HG02970 (cell line): Measurements from ENCODE around the gene TAF6.

Experiments used
- ATAC-seq: cut with Tn5 transposase; IDR thresholded peaks from one replicate; pipeline ENCODE4 v1.9.1; 2021; ENCODE audit warnings: mild to moderate bottlenecking, moderate library complexity, moderate number of reproducible peaks; ENCODE audit not compliant: unreplicated experiment, low FRiP score

TAF6 gene

GRCh38 chr7:100119072-100119969 is at the start of gene TAF6, which contains the start of gene CNPY4:
Gene TAF6 (minus strand): TSS chr7:100119358. CDS start chr7:100114209, 5,149 bp downstream.
Gene CNPY4 (plus strand): TSS chr7:100119634. CDS start chr7:100119745, 111 bp downstream.
- ATAC-seq: peak; percentile 73

- no peak for ATAC-seq
Observed at GRCh38 chr7:100167912-100168323, 48.8 kb upstream of the TAF6 start.

- no peak for ATAC-seq
Observed at GRCh38 chr7:100166970-100167911, 48.1 kb upstream of the TAF6 start.

GRCh38 chr7:100166317-100166940 is 47.3 kb upstream of the TAF6 start:
- no peak for ATAC-seq

GRCh38 chr7:100163871-100164270 is 44.7 kb upstream of the TAF6 start:
- ATAC-seq: no peak

GRCh38 chr7:100163006-100163531 is 43.9 kb upstream of the TAF6 start:
- ATAC-seq: no peak

- no peak for ATAC-seq
Observed at GRCh38 chr7:100160067-100160466, 40.9 kb upstream of the TAF6 start.

GRCh38 chr7:100159099-100159623 is 40.0 kb upstream of the TAF6 start:
- ATAC-seq: no peak

- ATAC-seq: peak; percentile 68
Observed at GRCh38 chr7:100158229-100159098, 39.3 kb upstream of the TAF6 start, which contains the start of gene TRAPPC14. Gene TRAPPC14 (minus strand): TSS chr7:100158723. CDS start chr7:100158499, 224 bp downstream.

- no peak for ATAC-seq
Observed at GRCh38 chr7:100157334-100158228, 38.4 kb upstream of the TAF6 start.

GRCh38 chr7:100157069-100157333 is 37.8 kb upstream of the TAF6 start:
- no peak for ATAC-seq

GRCh38 chr7:100156331-100157068 is 37.3 kb upstream of the TAF6 start:
- no peak for ATAC-seq

GRCh38 chr7:100155553-100156317 is 36.6 kb upstream of the TAF6 start:
- ATAC-seq: no peak

GRCh38 chr7:100154651-100155491 is 35.7 kb upstream of the TAF6 start:
- no peak for ATAC-seq

- ATAC-seq: no peak
Observed at GRCh38 chr7:100153708-100154535, 34.8 kb upstream of the TAF6 start.
